ENCODE measurements around the gene LHX4. TPM values are rescaled to one million over a fixed set of nuclear protein-coding genes. Genes with fewer than 3 reads are reported as not detected.

The LHX4 gene
- polyA plus RNA-seq (ENCODE audit: low read depth in 6 of 6): under 1 TPM in 5 of 6 donors, not detected in 1; 0.12 to 0.42 (median 0.23) TPM

DNA sequence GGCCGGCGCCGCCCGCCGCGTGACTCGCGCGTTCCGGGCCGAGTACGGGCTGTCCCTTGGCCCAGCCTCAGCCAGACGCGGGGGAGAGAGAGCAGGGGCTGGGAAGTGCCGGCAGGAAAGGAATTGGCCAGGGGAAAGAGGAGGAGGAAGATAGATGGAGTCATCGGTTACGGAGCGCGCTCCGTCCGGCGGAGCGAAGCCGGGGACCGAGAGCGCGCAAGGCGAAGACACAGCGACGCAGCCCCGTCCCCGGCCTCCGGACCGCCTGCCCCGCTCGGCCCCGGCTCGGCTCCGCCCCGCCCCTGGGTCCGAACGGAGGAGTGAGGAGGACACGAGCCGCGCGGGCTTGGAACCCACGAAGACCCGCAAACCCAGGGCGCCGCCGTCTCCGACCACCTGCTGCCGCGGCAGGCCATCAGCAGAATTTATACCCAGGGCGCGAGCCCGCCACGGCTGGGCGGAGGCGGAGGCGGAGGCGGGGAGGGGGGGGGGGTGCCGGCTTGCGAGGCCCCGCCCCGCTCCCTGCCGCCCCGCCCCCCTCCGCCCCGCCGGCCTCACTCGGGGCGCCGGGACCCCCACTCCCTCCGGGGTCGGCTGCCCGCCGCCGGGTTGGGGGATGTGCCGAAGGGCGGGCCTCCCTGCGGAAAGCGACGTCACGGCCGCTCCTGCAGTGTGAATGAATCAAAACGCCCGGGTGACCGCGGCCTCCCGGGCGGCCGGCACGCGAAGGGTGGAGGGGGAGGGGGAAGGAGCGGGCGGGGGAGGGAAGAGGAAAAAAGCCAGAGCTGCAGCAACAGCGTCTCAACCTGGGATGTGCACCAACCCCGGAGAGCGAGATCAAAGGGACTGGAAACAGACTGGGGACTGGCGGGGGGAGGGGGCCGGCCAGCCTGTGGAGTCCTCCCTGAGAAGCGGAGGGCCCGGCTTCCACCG, at the start of gene LHX4:
Gene LHX4 (plus strand): TSS at position 782 of the 933 bp plus-strand sequence. CDS start 266 bp downstream, outside the sequence.
- DNase-seq: no peak
- peaks cover 58 to 76% (median 64%) of the 10 kb centered on the region in 3 donors for H3K27me3 Mint-ChIP-seq
- H3K4me3 Mint-ChIP-seq: peak within 1 kb of the TSS; percentile 74 to 91 (median 85)

GRCh38 chr1:180181048-180181447, 49.0 kb upstream of the LHX4 start:
- H3K4me1 Mint-ChIP-seq: no peaks in the 10 kb centered on the region
- H3K27ac Mint-ChIP-seq: no peak overlapping the region
- no peaks in the 10 kb centered on the region for H3K9me3 Mint-ChIP-seq
- no peak overlapping the region for H3K4me3 Mint-ChIP-seq
- H3K27me3 Mint-ChIP-seq: no peaks in the 10 kb centered on the region
- DNase-seq: no peak
- ATAC-seq (ENCODE audit: low read depth in 2 of 2): no peak
- peaks cover 6 to 27% of the 10 kb centered on the region in 2 donors for H3K36me3 Mint-ChIP-seq

More for the DNA sequence above, at the start of gene LHX4:
- peak; percentile 34 to 57 for ATAC-seq (ENCODE audit: low read depth in 2 of 2)
- Mint-ChIP-seq H3K27ac (peak within 1 kb of the TSS in 3 of 6 donors; percentile 28 to 52 (median 29)), H3K36me3 (no peaks in the 10 kb centered on the region), H3K9me3 (peaks cover 0 to 6% (median 0%) of the 10 kb centered on the region in 7 donors), H3K4me1 (peaks cover 24 to 34% (median 33%) of the 10 kb centered on the region in 3 donors)

DNA sequence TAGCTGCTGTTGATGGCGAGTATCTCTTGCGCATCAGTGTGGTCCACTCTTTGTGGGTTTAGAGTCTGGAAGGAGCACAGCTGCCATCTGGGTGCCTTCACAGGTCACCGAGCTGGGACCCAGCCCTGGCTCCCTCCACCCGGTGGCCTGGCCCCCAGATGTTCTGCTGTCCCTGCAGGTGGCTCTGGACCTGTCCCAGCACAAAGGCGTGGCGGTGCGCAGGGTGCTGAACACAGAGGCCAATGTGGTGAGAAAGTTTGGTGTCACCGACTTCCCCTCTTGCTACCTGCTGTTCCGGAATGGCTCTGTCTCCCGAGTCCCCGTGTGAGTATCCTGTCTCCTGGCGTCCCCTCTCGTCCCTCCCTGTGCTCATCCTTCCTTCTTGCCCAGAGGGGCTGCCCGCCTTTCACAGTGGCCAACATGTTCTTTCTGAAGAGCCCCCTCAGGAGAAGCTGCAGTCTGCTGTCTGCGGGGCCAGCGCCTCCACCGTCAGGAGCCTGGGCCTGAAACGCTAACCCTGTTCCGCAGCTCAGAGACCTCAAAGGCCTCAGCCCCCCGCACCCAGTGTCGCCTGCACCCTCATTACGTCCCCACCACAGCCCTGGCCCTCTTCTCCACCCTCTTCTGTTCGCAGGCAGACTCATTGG, 47.9 kb upstream of the LHX4 start:
- no peak overlapping the region for H3K4me3 Mint-ChIP-seq
- DNase-seq (no peak), ATAC-seq (ENCODE audit: low read depth in 2 of 2) (no peak)
- H3K27ac Mint-ChIP-seq: peak overlapping the region in 1 of 6 donors; percentile 37
- no peaks in the 10 kb centered on the region for H3K9me3 Mint-ChIP-seq
- peaks cover 6 to 37% of the 10 kb centered on the region in 2 donors for H3K36me3 Mint-ChIP-seq
- no peaks in the 10 kb centered on the region for H3K27me3 Mint-ChIP-seq
- H3K4me1 Mint-ChIP-seq: no peaks in the 10 kb centered on the region

DNA sequence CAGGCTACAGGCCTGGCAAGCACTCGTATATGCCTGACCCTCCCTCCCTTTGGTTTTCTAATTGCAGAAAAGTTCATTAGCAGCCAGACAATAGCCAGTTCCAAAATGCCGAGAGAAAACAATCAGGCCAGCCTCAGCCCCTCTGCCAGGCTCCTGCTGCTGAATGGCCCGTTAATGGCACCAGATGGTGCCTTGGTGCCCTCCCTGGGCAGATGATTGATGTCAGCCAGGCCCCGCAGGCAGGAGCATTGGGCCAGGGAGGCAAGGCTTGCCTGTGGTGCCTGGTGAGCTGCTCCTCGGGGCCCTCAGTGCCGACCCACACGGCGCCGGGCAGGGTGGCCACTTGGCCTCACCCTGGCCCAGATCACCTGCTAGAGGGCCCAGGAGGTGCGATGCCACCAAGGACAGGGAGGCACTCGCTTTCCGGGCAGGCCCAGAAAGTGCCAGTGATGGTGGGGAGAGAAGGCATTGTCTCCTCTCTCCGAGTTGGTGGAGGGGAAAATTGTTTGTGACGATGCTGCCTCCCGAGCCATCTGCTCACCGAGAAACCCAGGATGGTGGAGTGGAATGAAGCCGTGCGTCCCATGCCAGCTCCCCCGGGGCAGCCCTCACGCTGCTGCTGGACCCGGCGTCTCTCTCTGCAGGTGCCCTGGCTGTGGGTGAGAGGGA, 47.3 kb upstream of the LHX4 start:
- no peaks in the 10 kb centered on the region for H3K27me3 Mint-ChIP-seq
- H3K4me3 Mint-ChIP-seq: no peak overlapping the region
- no peak for DNase-seq
- peak overlapping the region in 1 of 6 donors; percentile 37 for H3K27ac Mint-ChIP-seq
- ATAC-seq (ENCODE audit: low read depth in 2 of 2): no peak
- H3K9me3 Mint-ChIP-seq: no peaks in the 10 kb centered on the region
- no peaks in the 10 kb centered on the region for H3K4me1 Mint-ChIP-seq
- peaks cover 6 to 37% of the 10 kb centered on the region in 2 donors for H3K36me3 Mint-ChIP-seq

- ATAC-seq (ENCODE audit: low read depth in 2 of 2) (no peak), DNase-seq (no peak)
- no peaks in the 10 kb centered on the region for H3K27me3 Mint-ChIP-seq
- H3K36me3 Mint-ChIP-seq: peaks cover 6 to 37% of the 10 kb centered on the region in 2 donors
- no peak overlapping the region for H3K4me3 Mint-ChIP-seq
- H3K4me1 Mint-ChIP-seq: no peaks in the 10 kb centered on the region
- peak overlapping the region in 1 of 6 donors; percentile 54 for H3K27ac Mint-ChIP-seq
- H3K9me3 Mint-ChIP-seq: no peaks in the 10 kb centered on the region
Measured at GRCh38 chr1:180183426-180183825, 46.6 kb upstream of the LHX4 start.

DNA sequence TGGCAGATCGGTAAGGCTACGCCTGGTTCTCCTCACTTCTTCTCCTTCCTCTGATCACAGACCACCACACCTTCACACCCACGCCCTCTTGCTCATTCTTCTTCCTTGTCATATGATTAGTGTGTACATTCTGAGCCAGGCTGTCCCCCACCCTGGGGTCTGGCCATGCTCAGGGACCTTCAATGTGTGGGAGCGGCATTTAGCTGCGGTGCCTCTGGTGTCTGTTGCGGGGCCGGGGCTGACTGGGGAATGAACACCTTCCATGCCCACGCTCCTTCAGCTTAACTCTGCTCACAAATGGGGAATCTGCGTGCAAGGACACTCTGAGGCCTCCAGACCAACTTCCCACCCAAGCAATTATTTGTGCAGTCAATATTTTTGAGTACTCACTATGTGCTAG, 46.0 kb upstream of the LHX4 start:
- H3K36me3 Mint-ChIP-seq: peaks cover 6 to 37% of the 10 kb centered on the region in 2 donors
- no peak for DNase-seq
- no peak for ATAC-seq (ENCODE audit: low read depth in 2 of 2)
- H3K9me3 Mint-ChIP-seq: no peaks in the 10 kb centered on the region
- H3K4me3 Mint-ChIP-seq: no peak overlapping the region
- H3K27ac Mint-ChIP-seq: no peak overlapping the region
- no peaks in the 10 kb centered on the region for H3K27me3 Mint-ChIP-seq
- H3K4me1 Mint-ChIP-seq: no peaks in the 10 kb centered on the region

GRCh38 chr1:180185281-180185680, 44.8 kb upstream of the LHX4 start:
- no peak for ATAC-seq (ENCODE audit: low read depth in 2 of 2)
- no peaks in the 10 kb centered on the region for H3K4me1 Mint-ChIP-seq
- no peaks in the 10 kb centered on the region for H3K27me3 Mint-ChIP-seq
- H3K9me3 Mint-ChIP-seq: no peaks in the 10 kb centered on the region
- H3K4me3 Mint-ChIP-seq: no peak overlapping the region
- peak overlapping the region in 1 of 6 donors; percentile 24 for H3K27ac Mint-ChIP-seq
- no peak for DNase-seq
- peaks cover 11 to 37% of the 10 kb centered on the region in 2 donors for H3K36me3 Mint-ChIP-seq

DNA sequence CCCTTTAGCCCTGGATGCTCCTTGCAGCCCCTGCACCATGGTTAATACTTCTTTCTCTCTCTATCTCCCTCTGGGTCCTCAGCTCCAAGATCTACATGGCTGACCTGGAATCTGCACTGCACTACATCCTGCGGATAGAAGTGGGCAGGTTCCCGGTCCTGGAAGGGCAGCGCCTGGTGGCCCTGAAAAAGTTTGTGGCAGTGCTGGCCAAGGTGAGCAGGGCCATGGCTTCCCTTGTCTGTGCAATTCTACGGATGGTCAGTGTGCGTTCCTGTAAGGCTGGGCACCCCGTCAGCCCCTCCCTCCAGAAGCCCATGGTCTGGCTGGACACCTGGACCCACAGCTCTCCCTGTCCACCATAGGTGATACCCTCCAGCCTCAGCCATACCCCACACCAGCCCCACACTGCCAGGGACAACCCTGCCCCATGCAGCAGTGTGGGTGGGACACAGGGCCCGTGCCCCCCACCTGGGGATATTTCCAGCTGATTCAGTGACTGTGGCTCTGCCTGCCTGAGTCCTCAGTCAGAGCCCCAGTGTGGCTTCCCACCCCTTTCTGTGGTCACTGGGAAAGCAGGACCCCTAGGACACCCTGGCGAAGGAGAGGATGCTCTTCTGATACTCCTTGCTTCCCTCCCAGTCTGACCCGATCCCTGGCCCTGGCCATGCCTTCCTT, 44.0 kb upstream of the LHX4 start:
- Mint-ChIP-seq H3K4me1 (peaks cover 0 to under 1% (median 0%) of the 10 kb centered on the region in 3 donors), H3K36me3 (peaks cover 11 to 41% of the 10 kb centered on the region in 2 donors), H3K4me3 (no peak overlapping the region), H3K27me3 (no peaks in the 10 kb centered on the region), H3K9me3 (no peaks in the 10 kb centered on the region), H3K27ac (no peak overlapping the region)
- no peak for DNase-seq
- no peak for ATAC-seq (ENCODE audit: low read depth in 2 of 2)

DNA sequence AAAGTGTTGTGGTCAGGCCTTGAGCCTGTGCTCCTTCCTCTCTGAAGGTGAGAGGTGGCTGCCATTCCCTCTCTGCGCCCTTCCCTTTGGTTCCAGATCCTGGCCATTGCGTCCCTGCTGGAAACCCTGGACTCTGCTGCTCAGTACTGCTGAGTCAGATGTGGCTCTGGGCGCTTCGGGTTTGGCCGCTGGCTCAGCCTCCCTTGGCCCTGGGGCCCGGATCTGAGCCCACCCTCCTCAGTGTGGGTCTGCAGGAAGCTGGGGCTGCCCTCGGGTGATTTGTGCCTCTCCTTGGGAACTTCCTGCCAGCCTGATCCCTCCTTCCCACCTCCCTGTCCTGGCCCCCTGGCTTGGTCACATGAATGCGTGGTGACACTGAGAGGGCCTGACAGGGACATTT, 43.2 kb upstream of the LHX4 start:
- Mint-ChIP-seq H3K9me3 (no peaks in the 10 kb centered on the region), H3K36me3 (peaks cover 11 to 45% of the 10 kb centered on the region in 2 donors), H3K27ac (no peak overlapping the region), H3K4me3 (no peak overlapping the region), H3K27me3 (no peaks in the 10 kb centered on the region), H3K4me1 (peaks cover 0 to 2% (median 0%) of the 10 kb centered on the region in 3 donors)
- DNase-seq: no peak
- ATAC-seq (ENCODE audit: low read depth in 2 of 2): no peak

- Mint-ChIP-seq H3K27me3 (no peaks in the 10 kb centered on the region), H3K36me3 (peaks cover 14 to 45% of the 10 kb centered on the region in 2 donors), H3K27ac (no peak overlapping the region), H3K4me3 (no peak overlapping the region), H3K9me3 (no peaks in the 10 kb centered on the region), H3K4me1 (peaks cover 0 to 2% (median 0%) of the 10 kb centered on the region in 3 donors)
- DNase-seq (no peak), ATAC-seq (ENCODE audit: low read depth in 2 of 2) (no peak)
Measured at GRCh38 chr1:180187626-180188025, 42.4 kb upstream of the LHX4 start.

GRCh38 chr1:180188091-180188506, 42.0 kb upstream of the LHX4 start:
- no peak for DNase-seq
- no peak overlapping the region for H3K4me3 Mint-ChIP-seq
- H3K4me1 Mint-ChIP-seq: peaks cover 0 to 2% (median 0%) of the 10 kb centered on the region in 3 donors

GRCh38 chr1:180188684-180189175, 41.3 kb upstream of the LHX4 start:
- H3K4me1 Mint-ChIP-seq: peaks cover 0 to 2% (median 0%) of the 10 kb centered on the region in 3 donors
- H3K27me3 Mint-ChIP-seq: no peaks in the 10 kb centered on the region
- DNase-seq: no peak
- H3K4me3 Mint-ChIP-seq: no peak overlapping the region
- H3K9me3 Mint-ChIP-seq: no peaks in the 10 kb centered on the region
- H3K27ac Mint-ChIP-seq: peak overlapping the region in 1 of 6 donors; percentile 57
- no peak for ATAC-seq (ENCODE audit: low read depth in 2 of 2)
- peaks cover 14 to 53% of the 10 kb centered on the region in 2 donors for H3K36me3 Mint-ChIP-seq

More at GRCh38 chr1:180188091-180188506, 42.0 kb upstream of the LHX4 start:
- no peak for ATAC-seq (ENCODE audit: low read depth in 2 of 2)
- Mint-ChIP-seq H3K27me3 (no peaks in the 10 kb centered on the region), H3K27ac (no peak overlapping the region), H3K9me3 (no peaks in the 10 kb centered on the region), H3K36me3 (peaks cover 14 to 49% of the 10 kb centered on the region in 2 donors)
